Smooth muscle cell of trachea (primary cell): Measurements from ENCODE around the gene DALRD3. TPM values are rescaled to one million over a fixed set of nuclear protein-coding genes. Genes with fewer than 3 reads are reported as not detected.

ENCODE experiments used
- total RNA-seq: library from RNA; depleted of rRNA; stranded (reverse); fragments of >200 nt; gene quantifications from 2 replicates; pipeline ENCODE4 v1.2.1, GENCODE V29; 2014

The DALRD3 gene, protein sequence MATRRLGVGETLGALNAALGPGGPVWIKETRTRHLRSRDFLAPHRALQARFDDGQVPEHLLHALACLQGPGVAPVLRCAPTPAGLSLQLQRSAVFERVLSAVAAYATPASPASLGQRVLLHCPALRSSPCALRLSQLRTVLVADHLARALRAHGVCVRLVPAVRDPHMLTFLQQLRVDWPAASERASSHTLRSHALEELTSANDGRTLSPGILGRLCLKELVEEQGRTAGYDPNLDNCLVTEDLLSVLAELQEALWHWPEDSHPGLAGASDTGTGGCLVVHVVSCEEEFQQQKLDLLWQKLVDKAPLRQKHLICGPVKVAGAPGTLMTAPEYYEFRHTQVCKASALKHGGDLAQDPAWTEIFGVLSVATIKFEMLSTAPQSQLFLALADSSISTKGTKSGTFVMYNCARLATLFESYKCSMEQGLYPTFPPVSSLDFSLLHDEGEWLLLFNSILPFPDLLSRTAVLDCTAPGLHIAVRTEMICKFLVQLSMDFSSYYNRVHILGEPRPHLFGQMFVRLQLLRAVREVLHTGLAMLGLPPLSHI
- 63.6 and 66.0 TPM in 2 replicates for total RNA-seq

DNA sequence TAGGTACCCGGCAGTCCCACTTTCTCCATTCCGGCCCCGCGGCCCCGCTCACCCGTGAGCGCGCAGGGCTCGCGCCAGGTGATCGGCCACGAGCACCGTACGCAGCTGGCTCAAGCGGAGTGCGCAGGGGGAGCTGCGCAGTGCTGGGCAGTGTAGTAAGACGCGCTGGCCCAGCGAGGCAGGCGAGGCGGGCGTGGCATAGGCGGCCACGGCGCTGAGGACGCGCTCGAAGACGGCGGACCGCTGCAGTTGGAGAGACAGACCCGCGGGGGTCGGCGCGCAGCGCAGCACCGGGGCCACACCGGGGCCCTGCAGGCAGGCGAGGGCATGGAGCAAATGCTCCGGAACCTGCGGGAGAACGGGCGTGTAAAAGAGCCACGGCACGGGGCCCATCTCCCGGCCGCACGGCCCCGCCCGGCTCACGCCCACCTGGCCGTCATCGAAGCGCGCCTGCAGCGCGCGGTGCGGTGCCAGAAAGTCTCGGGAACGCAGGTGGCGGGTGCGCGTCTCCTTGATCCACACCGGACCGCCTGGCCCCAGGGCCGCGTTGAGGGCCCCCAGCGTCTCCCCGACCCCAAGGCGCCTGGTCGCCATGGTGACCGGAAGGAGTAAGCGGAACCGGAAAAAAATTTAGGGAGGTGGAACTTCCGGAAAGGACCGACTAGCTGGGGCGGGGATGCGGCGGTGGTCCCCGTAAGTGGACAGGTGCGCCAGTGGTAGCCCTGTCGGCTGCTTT lies at the start of gene DALRD3:
Gene DALRD3, minus strand, starts transcription at position 610 of the 736 bp plus-strand sequence. Its CDS starts 16 bp downstream, at position 594.

DNA sequence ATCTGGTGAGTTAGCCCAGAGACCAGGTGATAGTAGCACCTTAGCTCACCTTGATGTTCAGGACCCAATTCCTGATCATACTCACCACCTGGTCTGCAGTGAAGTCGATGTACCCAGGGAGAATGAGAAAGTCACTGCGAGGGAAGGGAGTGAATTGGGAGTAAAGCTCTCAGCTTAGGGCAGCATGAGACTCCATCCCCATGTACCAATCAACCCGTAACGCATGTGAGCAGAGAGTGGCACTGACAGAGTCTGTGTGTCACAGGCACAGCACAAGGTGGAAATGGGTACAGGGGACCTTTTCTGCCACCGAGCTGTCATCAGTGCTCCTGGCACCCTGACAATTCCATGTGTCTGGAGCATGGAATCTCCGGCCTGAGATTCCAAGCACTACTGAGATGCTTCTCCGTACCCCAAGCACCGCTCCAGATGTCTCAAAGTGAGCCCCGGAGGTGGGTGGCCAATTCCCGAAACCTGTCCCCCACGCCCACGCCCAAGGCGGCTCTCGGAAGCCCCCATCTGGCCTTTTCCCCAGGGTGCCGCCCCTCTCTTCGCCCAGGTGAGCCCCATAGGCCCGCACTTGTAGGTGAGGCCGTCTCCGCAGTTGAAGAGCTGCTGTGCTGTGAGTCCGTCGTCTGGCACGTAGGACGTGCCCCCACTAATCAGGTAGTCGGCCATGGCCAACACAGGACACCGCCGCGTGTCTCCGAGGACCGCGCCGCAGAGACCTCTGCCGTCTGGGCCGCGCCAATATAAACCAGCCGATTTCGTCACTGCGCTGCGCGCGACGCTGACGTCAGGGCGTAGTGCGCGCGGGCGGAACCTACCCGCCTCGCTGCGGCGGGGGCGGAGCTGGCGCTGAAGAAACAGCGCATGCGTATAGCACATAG lies 10.5 kb upstream of the DALRD3 start, which contains the start of gene IMPDH2:
Gene IMPDH2, minus strand, starts transcription at position 726 of the 890 bp plus-strand sequence. Its CDS starts 48 bp downstream, at position 678.

DNA sequence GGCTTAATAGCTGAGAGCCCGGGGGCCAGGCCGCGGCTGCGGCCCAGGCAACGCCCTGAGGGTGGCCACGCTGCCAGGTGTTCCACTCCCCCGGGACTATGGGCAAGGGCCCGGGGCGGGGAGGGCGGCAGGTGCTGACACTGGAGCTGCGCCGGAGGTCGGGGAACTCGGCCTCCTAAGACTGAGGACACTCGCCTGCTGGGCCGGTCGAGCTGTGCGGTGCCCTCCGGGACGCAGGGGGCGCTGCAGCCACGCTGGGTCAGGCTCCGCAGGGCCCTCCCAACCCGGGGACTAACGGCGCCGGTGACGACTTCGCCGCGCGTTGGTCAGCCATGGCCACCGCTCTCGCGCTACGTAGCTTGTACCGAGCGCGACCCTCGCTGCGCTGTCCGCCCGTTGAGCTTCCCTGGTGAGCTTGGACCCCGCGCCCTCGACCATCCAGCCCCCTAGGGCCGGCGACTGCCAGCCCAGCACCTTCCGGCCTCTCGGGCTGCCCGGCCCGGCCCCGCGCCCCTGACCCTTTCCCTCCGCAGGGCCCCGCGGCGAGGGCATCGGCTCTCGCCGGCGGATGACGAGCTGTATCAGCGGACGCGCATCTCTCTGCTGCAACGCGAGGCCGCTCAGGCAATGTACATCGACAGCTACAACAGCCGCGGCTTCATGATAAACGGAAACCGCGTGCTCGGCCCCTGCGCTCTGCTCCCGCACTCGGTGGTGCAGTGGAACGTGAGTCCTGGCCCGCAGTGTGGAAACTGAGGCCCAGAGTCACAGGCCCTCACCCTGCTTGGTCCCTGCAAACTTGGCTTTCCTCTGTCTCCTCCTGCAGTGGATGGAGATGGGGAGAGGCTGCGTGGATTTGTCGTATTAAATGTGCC lies 3.7 kb upstream of the DALRD3 start, which contains the start of gene NDUFAF3:
Gene NDUFAF3, plus strand, starts transcription at position 309 of the 875 bp plus-strand sequence. Its CDS starts 24 bp downstream, at position 333.

DNA sequence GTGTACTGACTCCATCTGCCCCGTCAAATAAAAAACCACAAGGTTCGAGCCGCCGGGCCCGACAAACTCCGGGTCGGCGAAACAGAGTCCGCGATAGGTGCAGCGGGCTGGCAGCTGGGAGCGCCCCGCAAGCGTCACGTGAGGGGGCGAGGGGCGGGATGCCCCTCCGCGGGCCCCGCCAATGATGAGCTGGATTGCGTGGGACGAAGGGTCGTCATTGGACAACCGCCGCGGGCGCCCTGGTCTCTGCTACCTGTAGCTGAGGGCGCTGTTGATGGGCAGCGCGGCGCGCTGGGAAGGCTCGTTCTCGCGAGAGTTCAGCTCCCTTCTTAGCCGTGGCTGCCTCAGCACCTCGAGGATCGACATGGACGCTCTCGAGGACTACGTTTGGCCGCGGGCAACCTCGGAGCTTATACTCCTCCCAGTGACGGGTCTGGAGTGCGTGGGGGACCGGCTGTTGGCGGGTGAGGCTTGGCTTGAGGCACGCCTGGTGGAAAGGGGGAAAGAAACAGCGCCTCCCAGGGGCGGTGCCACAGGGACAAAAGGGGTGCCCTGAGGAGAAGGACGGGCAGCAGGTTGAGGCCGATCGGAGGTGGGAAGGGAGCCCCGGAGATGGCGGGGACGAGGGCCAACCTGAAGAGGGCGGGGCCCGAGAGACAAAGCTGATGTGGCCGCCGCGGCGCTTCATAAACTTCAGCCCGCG lies 11.2 kb downstream of the DALRD3 start, which contains the start of gene WDR6:
Gene WDR6, plus strand, starts transcription at position 324 of the 703 bp plus-strand sequence. Its CDS starts 41 bp downstream, at position 365.

DNA sequence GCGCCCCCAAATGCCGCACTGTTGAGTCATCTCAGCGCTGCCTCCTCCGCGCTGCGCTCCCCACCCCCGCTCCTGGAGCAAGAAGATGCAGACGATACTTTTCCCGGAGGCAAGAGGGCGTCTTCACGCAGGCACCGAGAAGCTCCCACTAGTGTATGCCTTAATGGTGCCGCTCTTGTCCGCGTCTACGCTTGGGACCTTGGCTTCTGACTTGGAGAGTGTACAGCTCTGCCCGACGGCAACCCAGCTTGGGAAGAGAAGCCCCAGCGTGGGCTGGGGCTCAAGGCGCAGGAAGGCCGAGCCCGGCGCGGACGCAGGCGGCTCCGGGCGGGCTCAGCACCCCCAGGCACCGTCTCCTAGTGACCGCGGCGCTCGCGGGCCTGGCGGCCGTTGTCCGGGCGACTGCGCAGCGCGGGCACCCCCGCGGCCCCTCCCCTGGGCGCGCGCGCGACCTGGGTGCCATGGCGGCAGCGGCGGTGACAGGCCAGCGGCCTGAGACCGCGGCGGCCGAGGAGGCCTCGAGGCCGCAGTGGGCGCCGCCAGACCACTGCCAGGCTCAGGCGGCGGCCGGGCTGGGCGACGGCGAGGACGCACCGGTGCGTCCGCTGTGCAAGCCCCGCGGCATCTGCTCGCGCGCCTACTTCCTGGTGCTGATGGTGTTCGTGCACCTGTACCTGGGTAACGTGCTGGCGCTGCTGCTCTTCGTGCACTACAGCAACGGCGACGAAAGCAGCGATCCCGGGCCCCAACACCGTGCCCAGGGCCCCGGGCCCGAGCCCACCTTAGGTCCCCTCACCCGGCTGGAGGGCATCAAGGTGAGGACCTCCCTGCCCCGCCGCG lies 28.4 kb downstream of the DALRD3 start, which contains the start of gene P4HTM:
Gene P4HTM, plus strand, starts transcription at position 446 of the 840 bp plus-strand sequence. Its CDS starts 16 bp downstream, at position 462.

Other genes starting within 250 kb of the DALRD3 start
- gene PRKAR2A, start 170.7 kb downstream of the DALRD3 start, total RNA-seq = 34.9 and 35.9 TPM in 2 replicates
- 18.5 and 28.8 TPM in 2 replicates for gene SLC25A20, start 119.7 kb downstream of the DALRD3 start, total RNA-seq
- 64.4 and 72.0 TPM in 2 replicates for gene ARIH2, start 99.7 kb downstream of the DALRD3 start, total RNA-seq
- 36.5 and 58.7 TPM in 2 replicates for gene P4HTM, start 28.3 kb downstream of the DALRD3 start, total RNA-seq
- gene WDR6, start 11.2 kb downstream of the DALRD3 start, total RNA-seq = 75.3 and 99.4 TPM in 2 replicates
- 67.8 and 109 TPM in 2 replicates for gene NDUFAF3, start 3.5 kb upstream of the DALRD3 start, total RNA-seq
- gene IMPDH2, start 10.8 kb upstream of the DALRD3 start, total RNA-seq = 335 and 458 TPM in 2 replicates
- gene QRICH1, start 75.5 kb upstream of the DALRD3 start, total RNA-seq = 82.6 and 82.7 TPM in 2 replicates
- 319 and 442 TPM in 2 replicates for gene QARS1, start 86.2 kb upstream of the DALRD3 start, total RNA-seq
- 64.4 and 72.6 TPM in 2 replicates for gene USP19, start 102.2 kb upstream of the DALRD3 start, total RNA-seq
- gene LAMB2, start 114.5 kb upstream of the DALRD3 start, total RNA-seq = 580 and 1,305 TPM in 2 replicates
- gene CCDC71, start 147.8 kb upstream of the DALRD3 start, total RNA-seq = 21.8 and 31.1 TPM in 2 replicates
- 43.6 and 58.7 TPM in 2 replicates for gene KLHDC8B, start 153.0 kb upstream of the DALRD3 start, total RNA-seq